GM19463 (cell line): ENCODE data around the gene FAM234A.

Experiments
- ATAC-seq: cut with Tn5 transposase; IDR thresholded peaks from one replicate; pipeline ENCODE4 v1.9.1; 2021; ENCODE audit warnings: mild to moderate bottlenecking, moderate library complexity; ENCODE audit not compliant: unreplicated experiment

FAM234A gene

DNA sequence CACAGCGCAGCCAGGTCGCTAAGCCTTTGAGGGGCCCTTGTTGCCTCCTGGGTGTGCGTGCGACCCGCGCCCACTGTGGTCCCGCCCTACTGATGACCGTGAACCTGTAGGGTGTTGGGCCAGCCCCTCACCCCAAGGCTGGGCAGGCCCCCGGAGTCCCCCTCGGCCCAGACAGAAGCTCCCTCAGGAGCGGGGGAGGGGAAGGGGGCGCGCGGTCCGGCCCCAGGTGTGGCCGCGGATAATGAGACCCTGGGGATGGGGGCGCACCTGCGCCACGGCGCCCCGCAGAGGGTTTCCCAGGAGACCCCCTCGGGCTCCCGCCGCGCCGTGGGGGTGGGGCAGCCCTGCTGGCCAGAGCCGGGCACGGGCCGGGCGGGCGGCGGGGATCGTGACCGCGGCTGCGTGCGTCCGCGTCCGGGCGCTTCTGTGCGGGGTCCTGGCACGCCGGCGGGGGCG is 45.4 kb downstream of the FAM234A start:
- no peak for ATAC-seq

DNA sequence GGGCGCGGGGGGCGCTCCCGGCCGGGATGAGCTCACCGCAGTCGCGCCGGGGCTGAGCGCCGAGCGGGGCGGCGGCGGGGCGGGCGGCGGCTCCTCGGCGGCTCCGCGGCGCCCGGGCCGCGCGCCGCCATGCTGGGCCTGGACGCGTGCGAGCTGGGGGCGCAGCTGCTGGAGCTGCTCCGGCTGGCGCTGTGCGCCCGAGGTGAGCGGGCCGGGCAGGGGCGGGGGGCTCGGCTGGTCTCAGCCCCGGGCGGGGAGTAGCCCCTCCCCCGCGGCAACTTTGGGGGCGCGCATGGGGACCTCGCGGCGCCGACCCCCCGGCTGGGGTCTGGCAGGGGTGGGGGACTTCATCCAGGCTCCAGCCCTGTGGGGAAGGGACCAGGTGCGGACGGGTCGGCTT is 45.9 kb downstream of the FAM234A start, which contains the start of gene ARHGDIG:
ARHGDIG (plus strand) TSS at position 40 of the 400 bp plus-strand sequence; CDS start at position 130, 90 bp downstream.
- ATAC-seq, result no peak

DNA sequence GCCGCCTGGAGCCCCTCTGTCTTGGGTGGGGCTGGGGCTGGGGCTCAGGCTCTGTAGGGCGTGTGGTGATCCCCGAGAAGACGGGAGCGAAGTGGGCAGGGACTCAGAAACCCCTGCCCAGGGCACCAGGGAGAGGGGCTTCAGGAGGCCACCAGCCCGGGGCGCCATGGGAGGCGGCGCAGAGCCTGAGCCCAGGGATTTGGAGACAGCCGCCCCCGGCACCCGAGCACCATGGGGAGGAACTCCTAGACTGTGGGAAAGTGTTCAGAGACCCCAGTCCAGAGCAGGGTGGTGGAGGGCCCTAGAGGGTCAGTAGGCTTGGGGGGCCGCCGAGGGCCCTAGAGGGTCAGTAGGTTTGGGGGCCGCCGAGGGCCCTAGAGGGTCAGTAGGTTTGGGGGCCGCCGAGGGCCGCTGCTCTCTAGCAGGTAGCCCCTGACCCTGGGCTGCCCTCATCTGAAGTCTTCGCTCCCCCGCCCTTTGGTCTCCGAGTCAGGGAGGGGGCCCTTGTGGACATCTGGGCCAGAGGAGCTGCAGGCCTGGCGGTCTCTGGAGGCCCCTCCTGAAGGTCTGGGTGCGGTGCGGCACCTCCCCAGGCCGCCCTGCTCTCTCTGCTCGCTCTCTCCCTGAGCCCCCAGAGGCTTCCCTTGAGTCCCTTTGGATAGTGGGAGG is 46.5 kb downstream of the FAM234A start:
- ATAC-seq, result no peak

DNA sequence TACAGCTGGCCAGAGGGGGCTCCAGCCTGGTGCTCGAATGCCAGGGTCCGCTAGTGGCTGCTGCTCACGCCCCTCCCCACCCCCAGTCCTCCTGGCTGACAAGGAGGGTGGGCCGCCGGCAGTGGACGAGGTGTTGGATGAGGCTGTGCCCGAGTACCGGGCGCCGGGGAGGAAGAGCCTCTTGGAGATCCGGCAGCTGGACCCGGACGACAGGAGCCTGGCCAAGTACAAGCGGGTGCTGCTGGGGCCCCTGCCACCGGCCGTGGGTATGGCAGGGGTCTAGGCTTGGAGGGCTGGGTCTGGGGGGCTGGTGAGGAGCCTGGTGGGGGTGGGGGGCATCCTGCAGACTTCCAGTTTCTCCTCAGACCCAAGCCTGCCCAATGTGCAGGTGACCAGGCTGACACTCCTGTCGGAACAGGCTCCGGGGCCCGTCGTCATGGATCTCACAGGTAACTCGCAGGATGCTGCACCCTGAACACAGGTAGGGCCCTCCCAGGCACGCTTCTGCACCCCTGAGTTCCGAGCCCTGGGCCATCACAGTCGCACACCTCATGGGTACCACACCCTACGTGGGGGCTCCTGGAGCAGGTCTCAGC is 47.1 kb downstream of the FAM234A start:
- no peak for ATAC-seq

DNA sequence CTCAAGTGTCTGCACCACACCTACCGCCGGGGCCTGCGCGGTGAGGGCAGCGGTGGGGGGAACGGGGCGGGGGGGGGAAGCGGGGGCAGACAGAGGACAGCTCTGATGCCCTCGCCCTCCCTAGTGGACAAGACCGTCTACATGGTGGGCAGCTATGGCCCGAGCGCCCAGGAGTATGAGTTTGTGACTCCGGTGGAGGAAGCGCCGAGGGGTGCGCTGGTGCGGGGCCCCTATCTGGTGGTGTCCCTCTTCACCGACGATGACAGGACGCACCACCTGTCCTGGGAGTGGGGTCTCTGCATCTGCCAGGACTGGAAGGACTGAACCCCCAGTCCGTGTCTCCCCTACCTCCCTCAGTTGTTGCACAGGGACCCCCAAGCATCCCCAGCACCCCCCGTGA is 47.9 kb downstream of the FAM234A start:
- ATAC-seq, result no peak

DNA sequence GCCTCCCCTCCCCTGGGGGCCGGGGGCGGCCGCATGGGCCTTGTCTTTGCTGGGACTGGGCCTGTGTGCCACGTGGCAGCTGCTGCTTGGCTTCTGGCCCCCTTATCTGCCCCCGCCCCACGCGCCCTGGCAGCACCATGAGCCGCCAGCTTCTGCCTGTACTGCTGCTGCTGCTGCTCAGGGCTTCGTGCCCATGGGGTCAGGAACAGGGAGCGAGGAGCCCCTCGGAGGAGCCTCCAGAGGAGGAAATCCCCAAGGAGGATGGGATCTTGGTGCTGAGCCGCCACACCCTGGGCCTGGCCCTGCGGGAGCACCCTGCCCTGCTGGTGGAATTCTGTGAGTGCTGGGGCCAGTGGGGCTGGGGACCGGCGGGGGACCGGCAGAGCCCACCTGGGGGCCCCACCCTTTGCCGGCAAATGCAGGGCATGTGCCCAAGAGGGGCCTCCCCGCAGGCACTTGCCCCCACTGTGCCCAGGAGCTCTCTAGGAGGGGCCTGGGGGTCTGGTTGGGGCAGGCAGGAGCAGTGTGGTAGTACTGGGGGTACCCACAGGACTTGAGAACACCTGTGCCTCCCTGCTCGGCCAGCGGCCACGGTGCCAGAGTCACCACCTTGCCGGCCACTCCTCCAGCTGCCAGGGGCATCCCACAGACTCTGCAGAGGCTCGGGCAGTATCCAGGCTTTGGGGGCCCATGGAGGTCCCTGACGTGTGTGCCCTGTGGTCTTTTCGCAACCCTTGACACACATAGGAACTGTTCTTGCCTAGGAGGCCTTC is 48.6 kb downstream of the FAM234A start, which contains the start of gene PDIA2:
PDIA2 (plus strand) TSS at position 132 of the 773 bp plus-strand sequence; CDS start at position 138, 6 bp downstream.
- no peak for ATAC-seq

DNA sequence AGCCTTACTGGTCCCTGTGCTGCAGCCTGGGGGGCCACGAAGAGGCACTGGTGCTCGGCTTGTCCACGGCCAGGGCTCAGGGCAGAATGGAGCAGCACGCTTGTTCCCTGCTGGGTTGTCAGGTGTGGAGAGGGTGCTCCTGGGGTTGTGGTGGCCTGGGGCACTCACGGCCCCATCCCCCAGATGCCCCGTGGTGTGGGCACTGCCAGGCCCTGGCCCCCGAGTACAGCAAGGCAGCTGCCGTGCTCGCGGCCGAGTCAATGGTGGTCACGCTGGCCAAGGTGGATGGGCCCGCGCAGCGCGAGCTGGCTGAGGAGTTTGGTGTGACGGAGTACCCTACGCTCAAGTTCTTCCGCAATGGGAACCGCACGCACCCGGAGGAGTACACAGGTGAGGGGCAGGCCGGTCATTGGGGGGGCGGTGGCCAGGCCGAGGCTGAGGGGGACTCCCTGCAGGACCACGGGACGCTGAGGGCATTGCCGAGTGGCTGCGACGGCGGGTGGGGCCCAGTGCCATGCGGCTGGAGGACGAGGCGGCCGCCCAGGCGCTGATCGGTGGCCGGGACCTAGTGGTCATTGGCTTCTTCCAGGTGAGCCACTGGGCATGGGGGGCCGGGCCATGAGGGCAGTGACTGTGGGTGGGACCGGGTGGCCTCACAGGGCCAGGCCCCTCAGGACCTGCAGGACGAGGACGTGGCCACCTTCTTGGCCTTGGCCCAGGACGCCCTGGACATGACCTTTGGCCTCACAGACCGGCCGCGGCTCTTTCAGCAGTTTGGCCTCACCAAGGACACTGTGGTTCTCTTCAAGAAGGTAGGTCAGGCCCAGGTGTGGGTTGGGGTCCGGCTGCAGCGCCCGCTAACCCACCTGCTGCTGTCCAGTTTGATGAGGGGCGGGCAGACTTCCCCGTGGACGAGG is 49.8 kb downstream of the FAM234A start:
- ATAC-seq, result no peak

DNA sequence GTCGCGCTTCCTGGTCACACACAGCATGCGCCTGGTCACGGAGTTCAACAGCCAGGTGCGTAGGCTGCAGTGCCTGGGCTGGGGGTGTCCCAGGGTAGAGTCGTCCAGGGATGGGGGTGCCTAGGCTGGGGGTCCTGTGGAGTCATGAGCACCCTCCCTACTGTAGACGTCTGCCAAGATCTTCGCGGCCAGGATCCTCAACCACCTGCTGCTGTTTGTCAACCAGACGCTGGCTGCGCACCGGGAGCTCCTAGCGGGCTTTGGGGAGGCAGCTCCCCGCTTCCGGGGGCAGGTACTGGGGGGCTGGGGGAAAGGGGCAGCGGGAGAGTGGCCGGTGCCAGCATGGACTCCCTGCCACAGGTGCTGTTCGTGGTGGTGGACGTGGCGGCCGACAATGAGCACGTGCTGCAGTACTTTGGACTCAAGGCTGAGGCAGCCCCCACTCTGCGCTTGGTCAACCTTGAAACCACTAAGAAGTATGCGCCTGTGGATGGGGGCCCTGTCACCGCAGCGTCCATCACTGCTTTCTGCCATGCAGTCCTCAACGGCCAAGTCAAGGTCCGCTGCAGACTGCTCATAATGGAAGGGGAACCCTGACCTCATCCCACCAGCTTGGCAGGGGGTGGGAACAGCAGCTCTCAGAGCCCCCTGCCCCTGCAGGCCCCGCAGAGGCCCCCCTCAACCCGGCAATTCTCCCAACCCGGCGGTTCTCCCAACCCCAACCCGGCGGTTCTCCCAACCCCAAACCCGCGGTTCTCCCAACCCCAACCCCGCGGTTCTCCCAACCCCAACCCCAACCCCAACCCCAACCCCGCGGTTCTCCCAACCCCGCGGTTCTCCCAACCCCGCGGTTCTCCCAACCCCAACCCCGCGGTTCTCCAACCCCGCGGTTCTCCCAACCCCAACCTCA is 50.8 kb downstream of the FAM234A start:
- ATAC-seq, result no peak

DNA sequence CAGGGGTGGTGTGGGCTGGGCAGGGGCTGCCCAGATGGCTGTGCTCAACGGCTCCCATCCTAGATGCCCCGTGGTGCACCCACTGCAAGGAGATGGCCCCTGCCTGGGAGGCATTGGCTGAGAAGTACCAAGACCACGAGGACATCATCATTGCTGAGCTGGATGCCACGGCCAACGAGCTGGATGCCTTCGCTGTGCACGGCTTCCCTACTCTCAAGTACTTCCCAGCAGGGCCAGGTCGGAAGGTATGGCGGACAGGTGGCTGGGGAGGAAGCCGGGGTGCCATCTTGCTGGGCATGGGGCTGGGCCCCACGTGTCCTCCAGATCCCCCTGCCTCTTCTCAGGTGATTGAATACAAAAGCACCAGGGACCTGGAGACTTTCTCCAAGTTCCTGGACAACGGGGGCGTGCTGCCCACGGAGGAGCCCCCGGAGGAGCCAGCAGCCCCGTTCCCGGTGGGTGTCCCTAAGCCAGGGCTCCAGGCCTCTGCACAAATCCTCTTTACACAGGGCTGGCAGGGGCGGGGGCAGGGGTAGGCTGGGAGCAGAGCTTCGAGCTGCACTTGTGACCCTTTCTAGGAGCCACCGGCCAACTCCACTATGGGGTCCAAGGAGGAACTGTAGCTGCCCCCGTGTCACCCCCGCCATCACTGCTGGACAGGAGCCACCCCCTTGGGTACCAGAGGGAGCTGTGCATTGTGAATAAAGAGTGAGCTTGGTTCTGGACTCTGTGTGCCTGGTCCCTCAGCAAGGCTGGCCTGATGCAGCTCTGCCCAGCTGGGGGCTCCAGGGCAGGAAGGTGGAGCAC is 52.1 kb downstream of the FAM234A start:
- ATAC-seq, result no peak

DNA sequence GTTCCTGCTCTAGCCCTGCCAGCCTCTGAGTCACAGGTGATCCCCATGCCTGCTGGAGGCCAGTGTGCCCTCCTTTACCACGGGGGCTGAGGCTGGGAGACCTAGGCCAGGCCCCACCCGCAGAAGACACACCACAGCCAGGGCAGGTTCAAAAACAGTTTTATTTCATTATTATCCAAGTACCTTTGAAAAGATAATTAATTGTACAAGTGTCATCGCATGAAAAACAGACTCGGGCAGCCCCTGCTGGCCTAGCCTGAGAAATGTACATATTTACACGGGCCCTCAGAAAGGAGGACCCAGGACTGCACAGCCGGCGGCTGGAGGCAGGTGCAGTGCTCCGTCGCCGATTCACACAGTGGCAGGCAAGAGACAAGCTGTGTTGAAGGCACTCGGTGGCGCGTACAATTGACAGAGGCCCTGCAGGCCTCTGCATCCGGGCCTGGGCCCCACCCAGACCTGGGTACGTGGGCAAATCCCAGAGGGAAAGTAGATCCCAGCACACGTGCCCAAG is 52.7 kb downstream of the FAM234A start:
- ATAC-seq, result no peak

DNA sequence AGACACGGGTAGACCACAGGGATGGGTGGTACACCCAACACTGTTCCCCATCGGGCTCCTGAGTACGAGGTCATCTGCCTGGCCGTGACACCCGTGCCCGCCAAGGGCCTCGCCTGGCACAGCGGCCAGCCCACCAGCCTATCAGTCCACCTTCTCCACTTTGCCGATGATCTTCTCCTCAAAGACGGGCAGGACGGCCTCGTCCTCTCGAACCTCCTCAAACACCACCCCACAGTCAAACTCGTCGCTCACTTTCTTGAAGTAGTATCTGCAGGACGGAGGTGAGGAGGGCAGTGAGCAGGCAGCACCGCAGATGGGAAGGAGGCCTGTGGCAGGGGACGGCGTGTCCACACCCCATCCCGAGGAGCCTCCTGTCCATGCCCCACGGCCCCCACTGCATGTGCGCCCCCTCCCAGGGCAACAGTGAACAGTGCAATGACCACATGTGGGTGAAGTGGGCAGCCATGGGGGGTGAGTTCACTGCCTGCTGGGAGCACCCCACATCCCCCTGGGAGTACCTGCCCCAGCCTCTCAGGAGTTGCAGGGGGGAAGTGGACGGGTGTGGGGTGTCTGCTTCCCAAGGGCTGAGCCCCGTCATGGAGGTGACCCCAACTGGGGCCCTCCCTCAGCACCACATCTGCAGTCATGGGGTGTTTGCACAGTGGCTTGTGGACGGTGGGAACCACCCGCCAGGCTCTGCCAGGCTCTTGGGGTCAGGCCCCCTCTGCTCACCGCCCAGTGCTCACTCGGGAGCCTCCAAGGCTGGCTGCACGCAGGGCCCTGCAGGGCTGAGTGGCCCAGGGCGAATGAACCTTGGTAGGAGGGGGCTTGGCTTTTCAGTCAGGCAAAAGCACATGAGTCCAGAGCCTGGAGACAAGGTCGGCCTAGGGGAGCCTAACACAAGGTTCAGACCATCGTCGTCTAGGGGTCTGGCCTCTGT is 53.6 kb downstream of the FAM234A start:
- no peak for ATAC-seq

DNA sequence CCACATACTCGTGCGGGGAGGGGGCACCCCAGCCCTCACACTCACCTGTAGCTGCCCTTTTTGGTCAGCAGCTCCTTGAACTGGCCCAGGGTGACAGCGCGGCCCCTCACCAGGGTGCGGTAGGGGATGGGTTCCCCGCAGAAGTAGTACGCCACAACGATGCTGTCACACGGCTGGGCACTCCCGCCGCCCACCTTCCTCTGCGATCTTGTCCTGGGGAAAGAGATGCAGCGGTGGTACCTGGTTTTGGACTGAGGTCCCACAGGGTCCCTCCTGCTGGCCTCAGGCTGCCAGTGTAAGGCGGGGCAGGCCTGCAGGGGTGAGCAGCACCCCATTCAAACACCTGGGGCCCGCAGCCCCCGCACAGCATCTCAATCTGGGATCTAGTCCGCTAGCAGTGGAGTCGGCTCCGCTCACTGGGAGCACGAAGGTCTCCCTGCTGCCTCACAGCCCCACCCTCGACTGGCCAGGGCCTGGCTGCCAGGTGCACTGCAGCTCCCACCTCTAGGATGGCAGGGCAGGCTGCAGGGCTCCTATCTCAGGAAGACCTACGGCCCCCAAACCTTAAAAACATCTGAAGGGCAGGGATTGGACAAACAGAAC is 54.9 kb downstream of the FAM234A start:
- no peak for ATAC-seq

DNA sequence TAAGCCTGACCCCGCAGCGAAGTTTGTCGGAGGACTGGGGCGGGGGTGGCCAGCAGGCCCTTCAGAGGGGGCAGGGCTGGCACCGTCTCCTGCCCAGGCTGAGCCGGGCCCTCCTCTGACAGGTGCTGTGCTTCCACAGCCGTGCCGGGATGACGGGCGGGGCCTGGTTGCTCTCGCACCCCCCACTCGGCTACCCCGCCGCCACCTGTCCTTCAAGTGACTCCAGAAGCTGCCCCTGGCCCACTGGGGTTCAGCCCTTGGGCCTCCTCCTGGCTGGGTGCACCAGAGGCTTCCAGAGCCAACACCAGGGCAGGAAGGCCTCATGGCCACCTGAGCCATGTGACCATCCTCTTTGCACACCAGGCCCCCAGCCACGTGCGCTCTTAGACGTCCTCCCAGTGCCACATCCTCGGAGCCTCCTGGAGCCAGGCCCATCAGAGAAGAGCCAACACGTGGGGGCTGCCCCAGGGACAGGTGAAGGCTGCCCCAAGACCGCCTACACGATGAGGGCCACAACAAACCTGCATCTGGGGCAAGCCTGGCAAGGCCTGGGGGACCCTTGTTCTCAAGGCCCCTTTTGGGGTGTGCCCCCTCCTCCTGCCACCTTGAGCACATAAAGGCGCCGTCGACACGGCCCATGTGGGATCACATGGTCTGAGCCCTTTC is 55.5 kb downstream of the FAM234A start:
- ATAC-seq, result no peak

DNA sequence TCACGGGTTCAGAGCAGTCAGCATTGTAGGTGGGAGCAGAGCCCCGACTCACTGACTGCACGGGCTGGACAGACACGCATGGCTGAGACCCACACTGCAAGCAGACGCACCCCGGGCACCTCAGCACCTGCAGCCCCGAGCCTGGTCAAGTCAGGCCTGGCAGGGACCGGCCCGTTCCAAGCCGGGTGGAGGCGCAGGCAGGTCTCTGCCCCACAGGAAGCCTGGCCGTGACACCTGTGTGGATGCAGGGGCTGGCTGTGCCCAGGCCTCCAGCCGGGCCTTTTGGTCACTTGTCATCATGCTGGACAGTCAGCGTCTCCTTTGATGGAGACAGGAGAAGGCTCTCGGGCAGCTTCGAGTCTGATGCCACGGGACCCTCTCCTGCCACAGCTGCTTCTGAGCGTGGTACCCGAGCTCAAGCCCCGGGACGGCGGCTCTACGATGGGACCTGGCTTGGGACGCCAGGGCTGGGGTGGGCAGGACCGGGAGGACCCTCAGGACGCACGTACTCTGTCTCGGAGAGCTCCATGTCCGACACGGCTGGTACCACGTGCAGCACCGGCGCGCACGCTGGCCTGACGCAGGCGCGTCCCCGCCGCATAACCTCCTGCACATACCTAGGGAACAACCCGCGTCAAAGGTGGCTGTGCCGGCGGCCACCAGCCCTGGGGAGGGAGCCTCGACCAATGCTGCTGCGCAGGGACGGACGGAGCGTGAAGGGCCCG is 56.2 kb downstream of the FAM234A start:
- no peak for ATAC-seq

DNA sequence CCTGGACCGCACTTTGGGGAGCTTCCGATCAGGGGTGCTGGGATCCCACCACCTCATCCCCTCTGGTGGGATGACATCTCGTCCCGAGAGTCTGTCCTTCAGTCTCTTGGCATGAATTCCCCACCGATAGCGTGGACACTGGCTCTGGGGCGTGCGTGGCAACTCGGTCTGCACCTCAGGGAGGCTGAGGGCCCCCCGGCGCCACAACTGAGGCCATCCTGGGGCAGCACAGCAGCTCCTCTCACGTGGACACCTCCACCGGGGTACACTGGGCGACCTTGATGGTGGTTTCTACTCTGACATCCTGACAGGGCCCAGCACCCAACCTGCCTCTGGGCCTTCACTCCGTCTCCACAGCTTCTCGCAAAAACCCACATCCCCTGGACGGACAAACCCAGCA is 56.9 kb downstream of the FAM234A start:
- no peak for ATAC-seq
